Measurements from ENCODE around the gene FAF1.

DNA sequence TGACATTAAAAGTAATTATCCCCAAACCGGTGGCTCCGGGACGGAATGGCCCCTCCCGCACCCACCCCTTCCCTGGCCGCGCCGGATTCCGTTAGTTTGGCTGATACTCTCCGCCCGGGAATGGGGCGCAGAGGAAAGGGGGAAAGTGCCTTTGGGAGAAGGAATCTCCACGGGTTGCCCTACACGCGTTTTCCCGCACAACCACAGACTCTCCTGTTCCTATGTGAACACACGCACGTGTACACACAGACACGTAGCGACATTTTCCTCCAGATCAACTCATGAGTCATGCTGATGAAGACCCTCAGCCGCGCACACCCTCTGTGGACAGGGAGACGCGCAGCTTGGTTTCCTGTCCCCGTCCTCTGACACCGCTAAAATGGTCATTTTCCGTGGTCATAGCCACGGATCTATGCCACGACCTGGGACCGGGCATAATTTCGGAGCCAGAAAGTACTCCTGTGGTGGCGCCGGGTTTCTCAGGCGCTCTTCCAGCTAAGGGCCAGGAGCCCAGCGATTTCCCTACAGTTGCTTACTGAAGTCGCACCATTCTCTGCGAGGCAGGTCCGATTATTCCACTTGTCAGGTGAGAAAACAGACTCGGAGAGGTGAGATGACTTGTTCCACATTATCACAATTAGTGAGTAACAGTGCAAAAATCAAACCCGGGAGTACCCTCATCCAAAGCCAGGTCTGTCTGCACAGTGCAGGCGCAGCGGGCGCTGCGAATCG, 532.8 kb downstream of the FAF1 start:
- TF ChIP-seq, protein P1, sequence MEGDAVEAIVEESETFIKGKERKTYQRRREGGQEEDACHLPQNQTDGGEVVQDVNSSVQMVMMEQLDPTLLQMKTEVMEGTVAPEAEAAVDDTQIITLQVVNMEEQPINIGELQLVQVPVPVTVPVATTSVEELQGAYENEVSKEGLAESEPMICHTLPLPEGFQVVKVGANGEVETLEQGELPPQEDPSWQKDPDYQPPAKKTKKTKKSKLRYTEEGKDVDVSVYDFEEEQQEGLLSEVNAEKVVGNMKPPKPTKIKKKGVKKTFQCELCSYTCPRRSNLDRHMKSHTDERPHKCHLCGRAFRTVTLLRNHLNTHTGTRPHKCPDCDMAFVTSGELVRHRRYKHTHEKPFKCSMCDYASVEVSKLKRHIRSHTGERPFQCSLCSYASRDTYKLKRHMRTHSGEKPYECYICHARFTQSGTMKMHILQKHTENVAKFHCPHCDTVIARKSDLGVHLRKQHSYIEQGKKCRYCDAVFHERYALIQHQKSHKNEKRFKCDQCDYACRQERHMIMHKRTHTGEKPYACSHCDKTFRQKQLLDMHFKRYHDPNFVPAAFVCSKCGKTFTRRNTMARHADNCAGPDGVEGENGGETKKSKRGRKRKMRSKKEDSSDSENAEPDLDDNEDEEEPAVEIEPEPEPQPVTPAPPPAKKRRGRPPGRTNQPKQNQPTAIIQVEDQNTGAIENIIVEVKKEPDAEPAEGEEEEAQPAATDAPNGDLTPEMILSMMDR (IDR thresholded peaks at IDR 0.05) = no peak
- TF ChIP-seq EP300 (IDR thresholded peaks at IDR 0.05) (no peak), POLR2AphosphoS5 (IDR thresholded peaks at IDR 0.05) (no peak), POLR2A (IDR thresholded peaks at IDR 0.05) (no peak)
